IMR-90 (cell line): ENCODE data around the gene CYB561D1. TPM values are rescaled to one million over a fixed set of nuclear protein-coding genes. Genes with fewer than 3 reads are reported as not detected.

Experiments
- ATAC-seq: fragments of 200-7000 bp; cut with Tn5 transposase; 2 replicates; pipeline ENCODE4 v1.9.1; 2020; ENCODE audit warnings: low read depth, mild to moderate bottlenecking, moderate library complexity
- BruUV-seq: library from RNA; stranded (reverse); fragments of 400-500 nt; replicated peaks from 2 replicates; lab custom pipeline; 2021; lab: Mats Ljungman, UMichigan
- CTCF ChIA-PET: fragments of 300-600 bp; formaldehyde crosslinking; extraction: SDS; loops from one replicate; lab custom pipeline; 2021; ENCODE audit warnings: antibody characterized with exemption; lab: Yijun Ruan, JAX
- POLR2A ChIA-PET: fragments of 300-600 bp; sonication (Branson Sonifier 250); formaldehyde crosslinking; loops from one replicate; lab custom pipeline; 2022; ENCODE audit warnings: antibody characterized with exemption; ENCODE audit not compliant: unreplicated experiment; lab: Charles Lee
- DNase-seq: peaks from one replicate; pipeline ENCODE4 v3.0.0; 2013
- H2AFZ ChIP-seq: replicated peaks from 2 replicates; pipeline ENCODE3; 2013; ENCODE audit warnings: low read length, mild to moderate bottlenecking; ENCODE audit not compliant: poor library complexity
- H2AK5ac ChIP-seq: 2 replicates; pipeline ENCODE4 v1.6.1; 2013; ENCODE audit warnings: low read depth, low read length, inconsistent platforms
- H2AK9ac ChIP-seq: replicated peaks from 2 replicates; pipeline ENCODE3; 2013; ENCODE audit warnings: mild to moderate bottlenecking, low read depth, low read length, moderate library complexity; ENCODE audit not compliant: poor library complexity
- H2BK120ac ChIP-seq: 2 replicates; pipeline ENCODE4 v1.6.1; 2013; ENCODE audit warnings: low read depth, low read length, inconsistent platforms
- H2BK15ac ChIP-seq: 3 replicates; pipeline ENCODE4 v1.6.1; 2013; ENCODE audit warnings: low read depth, low read length, inconsistent platforms
- H2BK20ac ChIP-seq: 2 replicates; pipeline ENCODE4 v1.6.1; 2013; ENCODE audit warnings: low read depth, mild to moderate bottlenecking, inconsistent platforms, low read length, moderate library complexity
- H2BK5ac ChIP-seq: 2 replicates; pipeline ENCODE4 v1.6.1; 2013; ENCODE audit warnings: mild to moderate bottlenecking, low read depth, low read length, inconsistent platforms; ENCODE audit not compliant: poor library complexity, severe bottlenecking
- H3K14ac ChIP-seq: replicated peaks from 2 replicates; pipeline ENCODE4 v1.6.1; 2013; ENCODE audit warnings: low read depth, low read length, inconsistent platforms
- H3K18ac ChIP-seq: 2 replicates; pipeline ENCODE4 v1.6.1; 2013; ENCODE audit warnings: low read depth, low read length, control low read depth
- H3K23ac ChIP-seq: 2 replicates; pipeline ENCODE4 v1.6.1; 2013; ENCODE audit warnings: low read depth, low read length, inconsistent platforms
- H3K27ac ChIP-seq: 2 replicates; pipeline ENCODE4 v1.5.1; 2013; ENCODE audit warnings: mild to moderate bottlenecking, control low read depth, low read length; ENCODE audit not compliant: insufficient read depth
- H3K27me3 ChIP-seq: 2 replicates; pipeline ENCODE4 v1.6.1; 2013; ENCODE audit warnings: low read length; ENCODE audit not compliant: control insufficient read depth, insufficient read depth
- H3K36me3 ChIP-seq: 2 replicates; pipeline ENCODE4 v1.6.1; 2013; ENCODE audit warnings: low read length, mixed read lengths; ENCODE audit not compliant: control insufficient read depth, insufficient read depth
- H3K4ac ChIP-seq: 2 replicates; pipeline ENCODE4 v1.6.1; 2013; ENCODE audit warnings: low read depth, low read length, inconsistent platforms
- H3K4me1 ChIP-seq: 2 replicates; pipeline ENCODE4 v1.6.1; 2013; ENCODE audit warnings: low read length, mixed read lengths; ENCODE audit not compliant: control insufficient read depth, insufficient read depth
- H3K4me2 ChIP-seq: 2 replicates; pipeline ENCODE4 v1.6.1; 2013; ENCODE audit warnings: low read depth, mild to moderate bottlenecking, control low read depth, low read length, moderate library complexity
- H3K4me3 ChIP-seq: 2 replicates; pipeline ENCODE4 v1.5.1; 2013; ENCODE audit warnings: low read depth, mild to moderate bottlenecking, control low read depth, low read length, moderate library complexity; ENCODE audit not compliant: insufficient read depth
- H3K56ac ChIP-seq: 2 replicates; pipeline ENCODE4 v1.6.1; 2013; ENCODE audit warnings: low read length, inconsistent platforms; ENCODE audit not compliant: insufficient read depth; ENCODE audit errors: extremely low read depth
- H3K79me1 ChIP-seq, 2 experiments: 2 replicates each; pipeline ENCODE4 v1.6.1; 2013; ENCODE audit warnings: low read length in 2 of 2, inconsistent platforms in 1 of 2, low read depth in 1 of 2
- H3K9ac ChIP-seq: 2 replicates; pipeline ENCODE4 v1.6.1; 2013; ENCODE audit warnings: low read depth, low read length, control low read depth
- H3K9me1 ChIP-seq: 2 replicates; pipeline ENCODE4 v1.6.1; 2013; ENCODE audit warnings: low read length, inconsistent platforms; ENCODE audit not compliant: insufficient read depth
- H3K9me3 ChIP-seq: 2 replicates; pipeline ENCODE4 v1.6.1; 2013; ENCODE audit warnings: low read length; ENCODE audit not compliant: control insufficient read depth, insufficient read depth
- H4K20me1 ChIP-seq: 2 replicates; pipeline ENCODE4 v1.6.1; 2013; ENCODE audit warnings: low read length, inconsistent platforms; ENCODE audit not compliant: insufficient read depth
- H4K5ac ChIP-seq: 2 replicates; pipeline ENCODE4 v1.6.1; 2013; ENCODE audit warnings: mild to moderate bottlenecking, low read depth, low read length, control low read depth
- H4K8ac ChIP-seq, 2 experiments: 2 replicates each; pipeline ENCODE4 v1.6.1; 2013; ENCODE audit warnings: low read depth in 2 of 2, low read length in 2 of 2, control low read depth in 1 of 2, inconsistent platforms in 1 of 2
- H4K91ac ChIP-seq: 2 replicates; pipeline ENCODE4 v1.6.1; 2013; ENCODE audit warnings: low read depth, low read length, inconsistent platforms; ENCODE audit not compliant: insufficient read depth
- RCOR1 ChIP-seq: IDR thresholded peaks from 2 replicates; pipeline ENCODE4 v1.6.1; 2012; ENCODE audit warnings: mild to moderate bottlenecking, low read length, improper control_type of control experiment; ENCODE audit not compliant: insufficient replicate concordance
- WGBS, 2 experiments: methylation state at CpG; one replicate each; pipeline versions ENCODE4 v1.1.5 to v1.1.7; 2013; ENCODE audit warnings: missing lambda C conversion rate in 2 of 2; ENCODE audit not compliant: insufficient read length in 1 of 2; ENCODE audit errors: extremely low coverage in 2 of 2; 5-methylcytosine and 5-hydroxymethylcytosine counted together
- dilution Hi-C: fragments of 300-500 bp; cut with HindIII; formaldehyde crosslinking; loops from one replicate; pipeline ENCODE4 v1.14.3; 2018; ENCODE audit warnings: low sequenced_read_pairs; ENCODE audit not compliant: unreplicated experiment
- in situ Hi-C: fragments of 300-500 bp; cut with MboI; formaldehyde crosslinking; loops from 3 replicates; pipeline ENCODE4 v1.14.3; 2019; ENCODE audit warnings: low sequenced_read_pairs, inconsistent platforms, mixed read lengths
- intact Hi-C: fragments of 100-400 bp; cut with micrococcal nuclease; formaldehyde crosslinking; loops from 2 replicates; pipeline ENCODE4 v1.10.0; 2022
- polyA plus RNA-seq, 3 experiments: library from polyadenylated mRNA; depleted of rRNA; stranded (reverse); fragments of >200 nt; gene quantifications; 2 replicates each; pipeline ENCODE4 v1.2.3, GENCODE V29; 2012; ENCODE audit warnings: low replicate concordance in 1 of 3
- total RNA-seq: library from RNA; depleted of rRNA; stranded (reverse); fragments of >200 nt; gene quantifications from 2 replicates; pipeline ENCODE4 v1.2.3, GENCODE V29; 2012
- TF ChIP-seq, protein P1 (sequence below): conservative IDR thresholded peaks from 2 replicates; pipeline ENCODE4 v1.5.1; 2012; ENCODE audit warnings: mild to moderate bottlenecking, low read depth, low read length, improper control_type of control experiment

Gene CYB561D1
- total and polyA plus RNA-seq, 2 of the 4 experiments (the other 2 are of a cell fraction) = 5.7 to 8.1 TPM

- Histone ChIP-seq H2AFZ (no peak overlapping the region), H2BK120ac (no peak overlapping the region), H4K8ac (no peak overlapping the region), H3K4me2 (no peak overlapping the region), H3K9me3 (no peaks in the 10 kb centered on the region), H4K5ac (no peak overlapping the region), H3K18ac (no peak overlapping the region), H4K91ac (no peak overlapping the region), H3K56ac (no peak overlapping the region), H3K4ac (no peak overlapping the region), H3K9me1 (no peaks in the 10 kb centered on the region), H3K36me3 (no peaks in the 10 kb centered on the region), H4K20me1 (no peaks in the 10 kb centered on the region), H3K4me1 (peaks cover 5% of the 10 kb centered on the region), H3K27me3 (peaks cover 21% of the 10 kb centered on the region), H3K14ac (no peak overlapping the region), H2BK15ac (no peak overlapping the region), H3K79me1 (no peaks in the 10 kb centered on the region), H2BK20ac (no peak overlapping the region), H3K27ac (no peak overlapping the region), H2AK9ac (no peak overlapping the region), H2BK5ac (no peak overlapping the region), H2AK5ac (no peak overlapping the region), H3K4me3 (no peak overlapping the region), H3K9ac (no peak overlapping the region), H3K23ac (no peak overlapping the region)
- 67% methylated on average over 1 of the region's 5 CpGs; no CpG with 5 or more reads in 1 of the 2 experiments for WGBS, 2 experiments
- TF ChIP-seq RCOR1 = no peak
- TF ChIP-seq, protein P1, sequence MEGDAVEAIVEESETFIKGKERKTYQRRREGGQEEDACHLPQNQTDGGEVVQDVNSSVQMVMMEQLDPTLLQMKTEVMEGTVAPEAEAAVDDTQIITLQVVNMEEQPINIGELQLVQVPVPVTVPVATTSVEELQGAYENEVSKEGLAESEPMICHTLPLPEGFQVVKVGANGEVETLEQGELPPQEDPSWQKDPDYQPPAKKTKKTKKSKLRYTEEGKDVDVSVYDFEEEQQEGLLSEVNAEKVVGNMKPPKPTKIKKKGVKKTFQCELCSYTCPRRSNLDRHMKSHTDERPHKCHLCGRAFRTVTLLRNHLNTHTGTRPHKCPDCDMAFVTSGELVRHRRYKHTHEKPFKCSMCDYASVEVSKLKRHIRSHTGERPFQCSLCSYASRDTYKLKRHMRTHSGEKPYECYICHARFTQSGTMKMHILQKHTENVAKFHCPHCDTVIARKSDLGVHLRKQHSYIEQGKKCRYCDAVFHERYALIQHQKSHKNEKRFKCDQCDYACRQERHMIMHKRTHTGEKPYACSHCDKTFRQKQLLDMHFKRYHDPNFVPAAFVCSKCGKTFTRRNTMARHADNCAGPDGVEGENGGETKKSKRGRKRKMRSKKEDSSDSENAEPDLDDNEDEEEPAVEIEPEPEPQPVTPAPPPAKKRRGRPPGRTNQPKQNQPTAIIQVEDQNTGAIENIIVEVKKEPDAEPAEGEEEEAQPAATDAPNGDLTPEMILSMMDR = no peak
- intact Hi-C loops = no loop called here
- DNase-seq = no peak
- in situ Hi-C loops = no loop called here
- ChIA-PET CTCF (interaction anchor here (1.9 kb wide), 1 partner anchor 15 kb away, joined by 7 read pairs; no protein-coding TSS in a partner anchor), POLR2A (no interaction called here)
- no peak for ATAC-seq
- dilution Hi-C loops = no loop called here
- no TSS peak for BruUV-seq
Observed at GRCh38 chr1:109517337-109517736, 23.4 kb downstream of the CYB561D1 start.
